HG02840 (cell line): ENCODE measurements around the gene CARD18.
"Not testable (repeated sequence)": the region's sequence is repeated elsewhere in the genome, so short reads cannot be mapped to it uniquely, and the experiment has no call there.

Experiments
- ATAC-seq: cut with Tn5 transposase; IDR thresholded peaks from one replicate; pipeline ENCODE4 v1.9.1; 2021; ENCODE audit warnings: mild to moderate bottlenecking, moderate library complexity, moderate number of reproducible peaks; ENCODE audit not compliant: unreplicated experiment, low FRiP score

CARD18 gene

GRCh38 chr11:105135883-105136282 is 3.7 kb downstream of the CARD18 start:
- ATAC-seq, result no peak

DNA sequence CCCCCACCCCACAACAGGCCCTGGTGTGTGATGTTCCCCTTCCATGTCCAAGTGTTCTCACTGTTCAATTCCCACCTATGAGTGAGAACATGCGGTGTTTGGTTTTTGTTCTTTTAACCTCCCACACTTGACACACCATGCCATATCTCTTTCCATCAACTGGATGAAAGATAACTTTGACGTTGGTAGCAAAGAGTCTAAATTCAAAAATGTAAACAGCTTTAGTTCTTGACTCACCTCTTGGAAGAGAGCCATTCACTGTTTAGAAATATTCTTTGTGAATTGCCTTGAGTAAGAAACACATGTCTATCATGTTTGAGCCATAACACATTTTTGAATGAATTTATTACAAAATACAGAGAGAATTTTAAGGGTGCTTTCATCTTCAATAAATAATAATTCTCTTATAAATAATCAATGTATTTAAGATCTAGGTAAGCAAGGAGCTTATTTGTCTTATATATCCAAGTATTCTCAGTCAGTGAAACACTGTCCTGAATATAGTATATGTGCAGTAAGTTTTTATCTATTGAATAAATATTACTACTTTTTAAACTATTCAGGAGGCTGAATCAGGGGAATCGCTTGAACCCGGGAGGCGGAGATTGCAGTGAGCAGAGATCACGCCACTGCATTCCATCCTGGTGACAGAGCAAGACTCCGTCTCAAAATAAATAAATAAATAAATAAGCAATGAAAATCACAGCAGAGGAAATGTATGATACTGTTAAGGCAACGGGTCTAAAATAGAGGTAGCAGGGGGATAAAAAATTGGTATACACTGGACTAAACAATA is 6.7 kb downstream of the CARD18 start:
- no peak for ATAC-seq

DNA sequence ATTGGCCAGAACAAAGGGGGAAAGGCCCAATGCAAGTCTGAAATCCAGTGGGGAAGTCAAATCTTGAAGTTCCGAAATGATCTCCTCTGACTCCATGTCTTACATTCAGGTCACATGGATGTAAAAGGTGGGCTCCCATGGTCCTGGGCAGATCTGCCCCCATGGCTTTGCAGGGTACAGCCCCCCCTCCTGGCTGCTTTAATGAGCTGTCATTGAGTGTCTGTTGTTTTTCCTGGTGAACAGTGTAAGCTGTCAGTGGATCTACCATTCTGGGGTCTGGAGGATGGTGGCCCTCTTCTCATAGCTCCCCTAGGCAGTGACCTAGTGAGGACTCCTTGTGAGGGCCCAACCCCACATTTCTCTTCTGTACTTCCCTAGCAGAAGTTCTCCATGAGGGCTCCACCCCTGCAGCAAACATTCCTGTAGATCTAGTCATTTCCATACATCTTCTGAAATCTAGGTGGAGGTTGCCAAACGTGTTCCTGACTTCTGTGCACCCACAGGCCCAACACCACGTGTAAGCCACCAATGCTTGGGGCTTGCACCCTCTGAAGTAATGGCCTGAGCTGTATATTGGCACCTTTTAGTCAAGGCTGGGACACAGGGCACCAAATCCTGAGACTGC is 9.3 kb downstream of the CARD18 start:
- ATAC-seq, result no peak

- ATAC-seq, result no peak
These were observed 14.8 kb downstream of the CARD18 start for GRCh38 chr11:105124756-105125155.

DNA sequence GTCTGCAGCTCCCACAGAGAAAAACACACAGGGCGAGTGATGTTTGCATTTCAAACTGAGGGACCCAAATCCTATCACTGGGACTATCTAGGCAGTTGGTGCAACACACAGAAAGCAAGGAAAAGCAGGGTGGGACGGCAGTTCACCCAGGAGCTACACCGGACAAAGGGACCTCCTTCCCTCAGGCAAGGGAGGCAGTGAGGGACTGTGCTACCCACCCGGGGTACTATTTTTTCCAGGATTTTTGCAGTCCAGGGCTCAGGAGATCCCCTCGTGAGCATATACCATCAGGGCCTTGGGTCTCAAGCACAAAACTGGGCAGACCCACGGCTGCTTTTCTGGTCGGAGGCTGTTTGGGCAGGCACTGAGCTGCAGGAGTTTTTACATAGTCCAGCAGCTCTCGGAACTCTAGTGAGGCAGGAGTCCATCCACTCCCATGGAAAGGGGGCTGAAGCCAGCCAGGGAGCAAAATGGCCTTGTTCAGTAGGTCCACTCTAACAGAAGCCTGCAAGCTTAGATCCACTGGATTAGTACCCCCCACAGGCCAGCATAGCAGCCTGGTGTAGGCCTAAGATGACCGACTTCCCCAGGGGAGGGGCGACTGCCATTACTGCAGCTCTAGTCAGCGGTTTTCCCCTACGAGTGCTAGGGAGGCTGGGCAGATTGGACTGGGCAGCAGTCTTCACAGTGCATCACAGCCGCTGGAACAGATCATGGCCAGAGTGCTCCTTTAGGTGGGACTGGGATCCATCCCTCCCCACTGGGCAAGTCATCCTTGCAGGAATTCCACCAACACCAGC is 28.2 kb downstream of the CARD18 start:
- no peak for ATAC-seq

- ATAC-seq, result no peak
These were observed 28.9 kb downstream of the CARD18 start for GRCh38 chr11:105110688-105111030.

DNA sequence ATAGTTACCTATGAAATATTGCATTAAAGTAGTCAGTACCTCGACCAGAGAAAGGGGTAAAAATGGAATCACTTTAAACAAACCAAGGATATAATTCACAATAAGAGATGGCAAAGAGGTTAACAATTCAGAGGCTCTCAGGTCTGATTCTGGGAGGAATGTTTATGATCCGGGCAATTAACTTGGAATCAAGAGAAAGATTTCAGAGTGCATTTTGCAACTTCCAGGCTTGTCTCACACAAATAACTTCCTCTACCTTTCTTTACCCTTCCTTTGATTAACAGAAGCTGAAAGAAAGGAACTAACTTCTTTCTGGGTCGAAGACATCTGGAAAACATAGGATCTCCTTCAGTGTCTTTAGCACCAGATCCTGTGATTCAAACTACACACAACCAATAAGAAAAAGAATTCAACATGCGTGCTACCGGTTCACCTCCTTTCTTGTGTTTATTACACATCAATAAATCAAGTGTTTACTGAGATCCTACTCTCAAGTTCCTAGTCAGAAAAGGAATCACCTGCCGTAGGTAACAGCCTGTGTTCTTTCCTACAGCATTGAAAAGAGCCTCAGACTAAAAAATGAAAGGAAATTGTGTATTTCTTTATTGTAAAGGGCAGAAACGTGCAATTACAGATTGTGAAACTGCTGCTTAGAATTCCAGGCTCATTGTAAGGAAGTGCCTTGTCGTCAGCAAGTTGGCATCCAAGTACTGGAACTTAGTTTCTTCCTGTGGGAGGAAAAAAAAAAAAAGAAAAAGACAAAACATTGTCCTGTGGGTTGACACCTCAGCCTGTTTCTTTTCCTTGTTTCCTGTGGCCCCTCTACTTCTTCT is 29.5 kb downstream of the CARD18 start:
- ATAC-seq, result no peak

GRCh38 chr11:105109321-105109720 is 30.2 kb downstream of the CARD18 start:
- ATAC-seq, result no peak

GRCh38 chr11:105108247-105108646 is 31.3 kb downstream of the CARD18 start:
- no peak for ATAC-seq

- not testable (repeated sequence) for ATAC-seq
These were observed 32.2 kb downstream of the CARD18 start for GRCh38 chr11:105107226-105107825.

- ATAC-seq, result no peak
These were observed 33.4 kb downstream of the CARD18 start for GRCh38 chr11:105106140-105106539.

DNA sequence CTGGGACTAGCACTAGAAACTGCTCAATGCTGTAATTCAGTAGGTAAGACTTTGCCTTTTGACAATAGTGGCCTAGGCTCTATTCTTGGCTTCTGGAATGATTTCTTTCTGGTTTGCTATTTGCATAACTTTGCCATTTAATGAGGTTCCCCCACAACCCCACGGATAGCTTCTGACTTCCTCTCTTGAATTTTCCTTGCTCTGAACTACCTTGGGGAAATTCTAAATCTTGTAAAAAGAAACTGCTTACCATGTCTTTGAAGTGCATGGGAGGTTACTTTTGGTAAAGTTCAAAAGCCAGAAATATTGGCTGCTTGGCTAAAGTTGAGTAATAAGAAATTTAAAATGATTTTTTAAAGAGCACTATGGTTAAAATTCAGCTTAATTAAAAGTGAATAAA is 35.3 kb downstream of the CARD18 start:
- ATAC-seq, result no peak

DNA sequence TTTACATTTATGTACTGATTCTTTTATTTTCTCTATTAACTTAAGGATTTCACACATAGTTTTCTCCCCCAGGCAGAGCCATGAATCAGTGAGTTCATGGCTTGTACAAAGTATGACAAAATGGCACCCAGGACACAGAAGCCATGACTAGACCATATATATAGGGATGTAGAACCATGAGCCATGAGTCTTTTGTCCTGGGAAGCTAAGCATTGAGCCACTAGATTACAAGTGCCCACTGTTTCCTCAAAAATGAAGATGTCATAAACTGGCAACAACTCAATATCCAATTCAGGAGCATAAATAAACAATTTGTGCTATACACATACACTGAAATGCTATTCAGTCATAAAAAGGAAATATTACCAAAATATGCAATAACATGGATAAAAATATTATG is 36.2 kb downstream of the CARD18 start:
- no peak for ATAC-seq

DNA sequence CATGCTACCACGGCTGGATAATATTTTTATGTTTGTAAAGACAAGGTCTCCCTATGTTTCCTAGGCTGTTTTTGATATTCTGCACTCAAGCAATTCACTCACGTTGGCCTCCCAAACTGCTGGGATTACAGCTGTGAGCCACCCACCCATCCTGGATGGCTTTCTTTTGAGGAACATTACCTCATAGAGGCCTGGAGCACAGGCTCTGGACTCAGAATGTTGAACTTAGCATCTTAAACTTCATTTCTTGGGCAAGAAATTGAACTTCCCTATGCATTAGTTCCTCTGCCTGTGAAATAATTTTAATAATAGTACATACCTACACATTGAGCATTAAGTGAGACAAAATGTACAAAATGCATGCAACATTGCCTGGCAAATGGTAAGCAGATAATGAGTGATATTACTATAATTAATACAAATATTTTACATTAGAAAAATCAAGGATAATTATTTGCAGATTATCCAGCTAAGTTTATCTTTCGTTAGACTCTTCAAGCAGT is 37.4 kb downstream of the CARD18 start:
- not testable (repeated sequence) for ATAC-seq

DNA sequence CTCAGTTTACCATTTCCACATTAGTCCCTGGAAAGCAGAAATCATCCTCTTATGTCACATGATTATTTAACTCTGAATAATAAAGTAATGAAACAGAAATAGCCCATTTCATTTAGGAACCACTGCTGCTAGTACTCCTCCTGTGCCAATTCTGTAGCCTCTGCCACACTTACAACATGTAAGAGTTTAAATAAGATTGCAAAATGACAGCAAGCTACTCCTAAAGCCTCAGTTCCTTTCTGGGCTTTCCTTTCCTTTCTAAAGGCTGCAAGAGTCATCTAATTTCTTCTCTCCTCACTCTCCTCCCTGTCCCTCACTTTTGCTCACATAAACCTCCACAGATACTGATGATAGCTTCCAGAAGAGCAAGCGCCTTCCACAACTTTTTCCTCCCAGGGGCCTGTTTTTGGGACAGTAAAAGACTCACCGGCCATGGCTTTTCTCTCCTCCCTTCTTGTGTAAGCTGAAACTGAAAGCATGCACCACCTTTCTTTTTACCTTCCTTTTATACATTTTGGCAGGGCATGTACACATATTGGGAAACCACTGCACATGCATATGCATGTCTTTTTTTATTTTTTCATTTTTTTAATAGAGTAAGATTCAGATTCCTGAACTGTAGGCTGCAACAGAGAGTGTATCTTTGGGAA is 38.5 kb downstream of the CARD18 start:
- no peak for ATAC-seq

- ATAC-seq, result no peak
These were observed 39.4 kb downstream of the CARD18 start for GRCh38 chr11:105100206-105100605.

DNA sequence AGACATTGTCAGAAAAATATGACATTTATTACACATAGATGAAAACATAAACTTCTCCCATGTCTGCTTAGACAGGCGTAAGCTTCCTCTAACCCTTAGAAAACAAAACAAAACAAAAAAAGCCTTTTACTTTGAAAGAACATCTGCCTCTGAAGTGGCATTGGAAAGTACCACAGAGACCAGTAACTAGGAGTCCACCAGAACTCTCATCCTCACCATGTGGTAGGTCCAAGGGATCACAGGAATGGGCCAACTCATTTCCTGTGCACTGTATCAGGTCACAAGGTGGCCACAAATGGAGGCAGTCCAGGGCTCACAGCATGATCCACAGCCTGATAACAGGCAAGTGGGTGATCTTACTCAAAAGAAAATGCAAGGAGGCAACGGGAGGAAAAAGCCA is 40.0 kb downstream of the CARD18 start:
- not testable (repeated sequence) for ATAC-seq

GRCh38 chr11:105092256-105093239 is 47.0 kb downstream of the CARD18 start:
- no peak for ATAC-seq
